Tibial artery (tissue), 4 donors: ENCODE data around the gene STK36.

Source experiments
- DNase-seq, 2 donors: peaks; one replicate each; pipeline ENCODE4 v3.0.0-alpha.2; 2019
- H3K27ac ChIP-seq, 2 donors: fragments of 200-600 bp; sonication (generic) in 1 of 2; 1 replicate in 1 of 2; 2 replicates in 1 of 2; pipeline ENCODE4 v1.5.1; 2018 to 2019; ENCODE audit warnings: mild to moderate bottlenecking in 1 of 2
- H3K27me3 ChIP-seq, 2 donors: fragments of 200-600 bp; sonication (generic) in 1 of 2; one replicate each; pipeline versions ENCODE4 v1.5.1 to v1.6.0; 2016 to 2019
- H3K36me3 ChIP-seq, 3 donors: fragments of 200-600 bp; sonication (generic) in 2 of 3; one replicate each; pipeline ENCODE4 v1.5.1; 2016 to 2019; ENCODE audit warnings: mild to moderate bottlenecking in 2 of 3
- H3K4me1 ChIP-seq, 4 donors: fragments of 200-600 bp; sonication (generic) in 2 of 4; 1 replicate in 3 of 4; 2 replicates in 1 of 4; pipeline ENCODE4 v1.5.1; 2016 to 2019
- H3K4me3 ChIP-seq, 2 donors: fragments of 200-600 bp; sonication (generic) in 1 of 2; 1 replicate in 1 of 2; 2 replicates in 1 of 2; pipeline ENCODE4 v1.5.1; 2018 to 2019; ENCODE audit warnings: mild to moderate bottlenecking in 2 of 2
- H3K9me3 ChIP-seq, 3 donors: fragments of 200-600 bp; sonication (generic) in 1 of 3; one replicate each; pipeline ENCODE4 v1.5.1; 2016 to 2019
- CTCF ChIP-seq, 2 experiments: fragments of 200-600 bp in 1 of 2; fragments of 450-650 bp in 1 of 2; IDR thresholded peaks; one replicate each; pipeline ENCODE4 v1.5.1; 2017 to 2019; ENCODE audit warnings: antibody characterized with exemption in 2 of 2, mild to moderate bottlenecking in 1 of 2, moderate library complexity in 1 of 2
- intact Hi-C: fragments of 100-400 bp; cut with DNase I; formaldehyde crosslinking; loops from one replicate; pipeline ENCODE4 v1.15.0; 2023; ENCODE audit warnings: low total_unique reads

The STK36 gene

GRCh38 chr2:218719457-218719856, 47.6 kb downstream of the STK36 start:
- DNase-seq: no peak
- Histone ChIP-seq H3K27me3 (no peaks in the 10 kb centered on the region), H3K4me3 (no peak overlapping the region), H3K4me1 (no peaks in the 10 kb centered on the region), H3K36me3 (peaks cover 0 to 10% (median 0%) of the 10 kb centered on the region in 3 donors), H3K9me3 (no peaks in the 10 kb centered on the region), H3K27ac (no peak overlapping the region)
- TF ChIP-seq CTCF (IDR thresholded peaks at IDR 0.05): no peak
- intact Hi-C loops: loop anchor here (5.0 kb wide), 1 partner anchor 123 kb away; no protein-coding TSS in a partner anchor

- Histone ChIP-seq H3K27ac (no peak overlapping the region), H3K9me3 (no peaks in the 10 kb centered on the region), H3K4me1 (no peaks in the 10 kb centered on the region), H3K36me3 (peaks cover 0 to 9% (median 0%) of the 10 kb centered on the region in 3 donors), H3K4me3 (no peak overlapping the region), H3K27me3 (no peaks in the 10 kb centered on the region)
- intact Hi-C loops: no loop called here
- no peak for DNase-seq
- TF ChIP-seq CTCF (IDR thresholded peaks at IDR 0.05): no peak
Measured at GRCh38 chr2:218720048-218721041, 48.5 kb downstream of the STK36 start.

- Histone ChIP-seq H3K27ac (no peak overlapping the region), H3K4me1 (no peaks in the 10 kb centered on the region), H3K27me3 (no peaks in the 10 kb centered on the region), H3K36me3 (peaks cover 0 to 5% (median 0%) of the 10 kb centered on the region in 3 donors), H3K9me3 (peaks cover 0 to 6% (median 3%) of the 10 kb centered on the region in 3 donors), H3K4me3 (no peak overlapping the region)
- no peak for TF ChIP-seq CTCF (IDR thresholded peaks at IDR 0.05)
- intact Hi-C loops: no loop called here
- no peak for DNase-seq
Measured at GRCh38 chr2:218721488-218721887, 49.6 kb downstream of the STK36 start.

- no peak for DNase-seq
- no peak for TF ChIP-seq CTCF (IDR thresholded peaks at IDR 0.05)
- H3K27me3 ChIP-seq: no peaks in the 10 kb centered on the region
- no peaks in the 10 kb centered on the region for H3K4me1 ChIP-seq
- no peak overlapping the region for H3K4me3 ChIP-seq
- intact Hi-C loops: no loop called here
- no peak overlapping the region for H3K27ac ChIP-seq
- H3K9me3 ChIP-seq: peaks cover 0 to 7% (median 6%) of the 10 kb centered on the region in 3 donors
- peaks cover 0 to 5% (median 0%) of the 10 kb centered on the region in 3 donors for H3K36me3 ChIP-seq
Measured at GRCh38 chr2:218721934-218722333, 50.0 kb downstream of the STK36 start.

GRCh38 chr2:218722419-218722818, 50.5 kb downstream of the STK36 start:
- no peak for TF ChIP-seq CTCF (IDR thresholded peaks at IDR 0.05)
- peaks cover 0 to 5% (median 0%) of the 10 kb centered on the region in 3 donors for H3K36me3 ChIP-seq
- no peak for DNase-seq
- H3K4me1 ChIP-seq: no peaks in the 10 kb centered on the region
- H3K27me3 ChIP-seq: no peaks in the 10 kb centered on the region
- intact Hi-C loops: no loop called here
- no peak overlapping the region for H3K27ac ChIP-seq
- peaks cover 0 to 10% (median 6%) of the 10 kb centered on the region in 3 donors for H3K9me3 ChIP-seq
- no peak overlapping the region for H3K4me3 ChIP-seq
